Measurements from ENCODE around the gene PYGB.

PYGB gene

GRCh38 chr20:25299806-25300205, 51.9 kb downstream of the PYGB start (continued):
- no peak for TF ChIP-seq ZNF645 (tag by site-specific recombination; IDR thresholded peaks at IDR 0.05)
- TF ChIP-seq ZNF280C (tag by site-specific recombination; IDR thresholded peaks at IDR 0.05): no peak

- Histone ChIP-seq H3K27ac (ENCODE audit: extremely low read depth, low read depth, low read length) (no peak overlapping the region), H3K9me3 (ENCODE audit: control insufficient read depth, insufficient read depth, low read depth, low read length) (no peaks in the 10 kb centered on the region), H3K4me1 (ENCODE audit: control insufficient read depth, insufficient read depth, low read length) (no peaks in the 10 kb centered on the region), H3K36me3 (ENCODE audit: control insufficient read depth in 2 of 2, insufficient read depth in 1 of 2, low read length in 2 of 2) (peaks cover under 1 to 53% of the 10 kb centered on the region in 2 experiments; a peak in 2 of 3 replicates), H3K4me3 (ENCODE audit: low read depth, low read length) (no peak overlapping the region)
- ChIA-PET CTCF (interaction anchor here (0.7 to 1.9 kb wide), 3 partner anchors 98 to 306 kb away, joined by 3 to 16 read pairs (median 3); no protein-coding TSS in a partner anchor), POLR2A (interaction anchor here (0.5 to 1.5 kb wide), 2 partner anchors 91 to 123 kb away, joined by 3 to 10 read pairs; partner anchors contain the start of gene ABHD12)
- no peak for TF ChIP-seq ZSCAN4 (tag by site-specific recombination; IDR thresholded peaks at IDR 0.05)
- TF ChIP-seq EGR2 (tag by site-specific recombination; IDR thresholded peaks at IDR 0.05; ENCODE audit: low read depth): 0 out of 2 replicates have a peak, but pooled peaks have one; percentile 29
- peak; percentile 25; the same call in 1 of the 2 replicates for TF ChIP-seq ZIC2 (tag by site-specific recombination; IDR thresholded peaks at IDR 0.05)
Measured at GRCh38 chr20:25300496-25301170, 52.7 kb downstream of the PYGB start.

GRCh38 chr20:25301357-25301920, 53.6 kb downstream of the PYGB start:
- Histone ChIP-seq H3K27ac (ENCODE audit: extremely low read depth, low read depth, low read length) (no peak overlapping the region), H3K4me1 (ENCODE audit: control insufficient read depth, insufficient read depth, low read length) (no peaks in the 10 kb centered on the region), H3K4me3 (ENCODE audit: low read depth, low read length) (no peak overlapping the region), H3K36me3 (ENCODE audit: control insufficient read depth in 2 of 2, insufficient read depth in 1 of 2, low read length in 2 of 2) (peaks cover 7 to 45% of the 10 kb centered on the region in 2 experiments; a peak in 2 of 3 replicates), H3K9me3 (ENCODE audit: control insufficient read depth, insufficient read depth, low read depth, low read length) (no peaks in the 10 kb centered on the region)
- ChIA-PET CTCF (interaction anchor here (1.2 kb wide), 1 partner anchor 307 kb away, joined by 3 read pairs; no protein-coding TSS in a partner anchor), POLR2A (no interaction called here)
- TF ChIP-seq ZSCAN23 (tag by site-specific recombination; IDR thresholded peaks at IDR 0.05) (no peak), GLIS1 (tag by site-specific recombination; IDR thresholded peaks at IDR 0.05) (0 out of 2 replicates have a peak, but pooled peaks have one; percentile 8)

- no peak overlapping the region for H3K4me3 ChIP-seq (ENCODE audit: low read depth, low read length)
- no peak overlapping the region for H3K27ac ChIP-seq (ENCODE audit: extremely low read depth, low read depth, low read length)
- CTCF ChIA-PET: interaction anchor here (0.8 kb wide), 1 partner anchor 96 kb away, joined by 5 read pairs; no protein-coding TSS in a partner anchor
- H3K9me3 ChIP-seq (ENCODE audit: control insufficient read depth, insufficient read depth, low read depth, low read length): no peaks in the 10 kb centered on the region
- H3K4me1 ChIP-seq (ENCODE audit: control insufficient read depth, insufficient read depth, low read length): no peaks in the 10 kb centered on the region
- TF ChIP-seq, protein P1, sequence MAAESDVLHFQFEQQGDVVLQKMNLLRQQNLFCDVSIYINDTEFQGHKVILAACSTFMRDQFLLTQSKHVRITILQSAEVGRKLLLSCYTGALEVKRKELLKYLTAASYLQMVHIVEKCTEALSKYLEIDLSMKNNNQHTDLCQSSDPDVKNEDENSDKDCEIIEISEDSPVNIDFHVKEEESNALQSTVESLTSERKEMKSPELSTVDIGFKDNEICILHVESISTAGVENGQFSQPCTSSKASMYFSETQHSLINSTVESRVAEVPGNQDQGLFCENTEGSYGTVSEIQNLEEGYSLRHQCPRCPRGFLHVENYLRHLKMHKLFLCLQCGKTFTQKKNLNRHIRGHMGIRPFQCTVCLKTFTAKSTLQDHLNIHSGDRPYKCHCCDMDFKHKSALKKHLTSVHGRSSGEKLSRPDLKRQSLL (tag by site-specific recombination; IDR thresholded peaks at IDR 0.05): peak; percentile 36; the same call in 1 of the 2 replicates
- TF ChIP-seq ZNF571 (tag by site-specific recombination; IDR thresholded peaks at IDR 0.05): no peak
- no peak for TF ChIP-seq ZNF76 (tag by site-specific recombination; IDR thresholded peaks at IDR 0.05; ENCODE audit: borderline replicate concordance, low read depth)
- 0 out of 2 replicates have a peak, but pooled peaks have one; percentile 9 for TF ChIP-seq ZBTB17 (tag by site-specific recombination; IDR thresholded peaks at IDR 0.05)
- no peak for TF ChIP-seq MEIS1 (CRISPR knock-in tag; IDR thresholded peaks at IDR 0.05; ENCODE audit: borderline replicate concordance)
- no peak for TF ChIP-seq ZNF707 (tag by site-specific recombination; IDR thresholded peaks at IDR 0.05)
- TF ChIP-seq ZNF626 (tag by site-specific recombination; IDR thresholded peaks at IDR 0.05): no peak
- no peak for TF ChIP-seq ZNF112 (tag by site-specific recombination; IDR thresholded peaks at IDR 0.05)
- POLR2A ChIA-PET: no interaction called here
- peaks cover 9 to 43% of the 10 kb centered on the region in 2 experiments; a peak in 2 of 3 replicates for H3K36me3 ChIP-seq (ENCODE audit: control insufficient read depth in 2 of 2, insufficient read depth in 1 of 2, low read length in 2 of 2)
Measured at GRCh38 chr20:25302596-25302995, 54.7 kb downstream of the PYGB start.
